Liver (tissue), 9 donors: ENCODE measurements around the gene OCA2. TPM values are rescaled to one million over a fixed set of nuclear protein-coding genes. Genes with fewer than 3 reads are reported as not detected.

Source experiments
- DNase-seq: peaks from one replicate; pipeline ENCODE4 v3.0.0-alpha.2; 2017; ENCODE audit warnings: low spot score
- H3K27ac ChIP-seq, 2 donors: one replicate each; pipeline ENCODE4 v1.7.0; 2013; ENCODE audit warnings: inconsistent platforms in 2 of 2, low read length in 2 of 2, control low read depth in 1 of 2, low read depth in 1 of 2, mild to moderate bottlenecking in 1 of 2
- H3K27me3 ChIP-seq, 4 donors: one replicate each; pipeline versions ENCODE4 v1.6.1 to v1.7.0; 2013; ENCODE audit warnings: low read length in 3 of 4, inconsistent platforms in 1 of 4, mild to moderate bottlenecking in 1 of 4, moderate library complexity in 1 of 4; ENCODE audit not compliant: control insufficient read depth in 4 of 4, insufficient read depth in 4 of 4
- H3K36me3 ChIP-seq, 4 donors: one replicate each; pipeline versions ENCODE4 v1.6.1 to v1.7.0; 2013; ENCODE audit warnings: low read length in 3 of 4, mild to moderate bottlenecking in 3 of 4, low read depth in 1 of 4, moderate library complexity in 1 of 4; ENCODE audit not compliant: control insufficient read depth in 4 of 4, insufficient read depth in 3 of 4
- H3K4me1 ChIP-seq, 4 donors: one replicate each; pipeline versions ENCODE4 v1.6.1 to v1.7.0; 2013; ENCODE audit warnings: low read length in 3 of 4, mild to moderate bottlenecking in 3 of 4, moderate library complexity in 1 of 4; ENCODE audit not compliant: control insufficient read depth in 4 of 4, insufficient read depth in 4 of 4
- H3K4me3 ChIP-seq, 3 donors: one replicate each; pipeline versions ENCODE4 v1.6.1 to v1.7.0; 2013; ENCODE audit warnings: low read length in 3 of 3, control low read depth in 1 of 3, low read depth in 1 of 3, mild to moderate bottlenecking in 1 of 3
- H3K9ac ChIP-seq, 2 donors: one replicate each; pipeline ENCODE4 v1.7.0; 2013; ENCODE audit warnings: low read length in 2 of 2, mild to moderate bottlenecking in 2 of 2, moderate library complexity in 2 of 2, control low read depth in 1 of 2, low read depth in 1 of 2
- H3K9me3 ChIP-seq, 4 donors: one replicate each; pipeline versions ENCODE4 v1.6.1 to v1.7.0; 2013; ENCODE audit warnings: low read length in 3 of 4; ENCODE audit not compliant: control insufficient read depth in 4 of 4
- ATF3 ChIP-seq: IDR thresholded peaks from 2 replicates; pipeline ENCODE4 v1.6.1; 2016; ENCODE audit warnings: antibody characterized with exemption
- CTCF ChIP-seq: fragments of 150-350 bp; IDR thresholded peaks from 2 replicates; pipeline ENCODE4 v1.5.1; 2017; ENCODE audit warnings: improper control_type of control experiment, low read depth, low read length; ENCODE audit not compliant: missing input control
- EGR1 ChIP-seq, 2 donors: IDR thresholded peaks; 2 replicates each; pipeline ENCODE4 v1.6.1; 2016 to 2018; ENCODE audit warnings: antibody characterized with exemption in 2 of 2, low read depth in 2 of 2
- FOXA1 ChIP-seq: IDR thresholded peaks from 2 replicates; pipeline ENCODE4 v1.6.1; 2016; ENCODE audit warnings: antibody characterized with exemption
- FOXA2 ChIP-seq: IDR thresholded peaks from 2 replicates; pipeline ENCODE4 v1.6.1; 2016; ENCODE audit warnings: antibody characterized with exemption
- GABPA ChIP-seq, 2 donors: IDR thresholded peaks in 1 of 2; conservative IDR thresholded peaks in 1 of 2; 2 replicates each; pipeline ENCODE4 v1.6.1; 2016; ENCODE audit warnings: antibody characterized with exemption in 2 of 2, mild to moderate bottlenecking in 1 of 2, moderate library complexity in 1 of 2
- HNF4A ChIP-seq, 2 donors: conservative IDR thresholded peaks; 2 replicates each; pipeline ENCODE4 v1.6.1; 2016; ENCODE audit warnings: antibody characterized with exemption in 2 of 2, mild to moderate bottlenecking in 2 of 2
- HNF4G ChIP-seq: IDR thresholded peaks from 2 replicates; pipeline ENCODE4 v1.6.1; 2016; ENCODE audit warnings: antibody characterized with exemption
- JUND ChIP-seq, 2 donors: IDR thresholded peaks; 2 replicates each; pipeline ENCODE4 v1.6.1; 2016; ENCODE audit warnings: antibody characterized with exemption in 2 of 2
- MAX ChIP-seq: IDR thresholded peaks from 2 replicates; pipeline ENCODE4 v1.6.1; 2016; ENCODE audit warnings: antibody characterized with exemption
- NR2F2 ChIP-seq: IDR thresholded peaks from 2 replicates; pipeline ENCODE4 v1.6.1; 2016; ENCODE audit warnings: antibody characterized with exemption
- RAD21 ChIP-seq, 2 donors: IDR thresholded peaks; 2 replicates each; pipeline ENCODE4 v1.6.1; 2016; ENCODE audit warnings: antibody characterized with exemption in 2 of 2, mild to moderate bottlenecking in 2 of 2
- REST ChIP-seq: IDR thresholded peaks from 2 replicates; pipeline ENCODE4 v1.6.1; 2016; ENCODE audit warnings: antibody characterized with exemption, mild to moderate bottlenecking
- RXRA ChIP-seq, 2 donors: IDR thresholded peaks; 2 replicates each; pipeline ENCODE4 v1.6.1; 2017 to 2018; ENCODE audit warnings: antibody characterized with exemption in 2 of 2, mild to moderate bottlenecking in 1 of 2
- SP1 ChIP-seq: IDR thresholded peaks from 2 replicates; pipeline ENCODE4 v1.6.1; 2018; ENCODE audit warnings: antibody characterized with exemption, mild to moderate bottlenecking
- TAF1 ChIP-seq: conservative IDR thresholded peaks from 2 replicates; pipeline ENCODE4 v1.6.1; 2016; ENCODE audit warnings: antibody characterized with exemption, mild to moderate bottlenecking
- ZBTB33 ChIP-seq: IDR thresholded peaks from 2 replicates; pipeline ENCODE4 v1.6.1; 2016; ENCODE audit warnings: antibody characterized with exemption
- WGBS: extraction: QIAGEN DNeasy Blood & Tissue Kit; methylation state at CpG from one replicate; pipeline ENCODE4 v1.1.7; 2013; 5-methylcytosine and 5-hydroxymethylcytosine counted together
- polyA plus RNA-seq, 2 donors: library from polyadenylated mRNA; stranded (reverse) in 1 of 2; unstranded in 1 of 2; fragments of 200-250 nt in 1 of 2; fragments of >200 nt in 1 of 2; fragmentation: Nextera tagmentation in 1 of 2; extraction: Ambion mirVana in 1 of 2; gene quantifications; one replicate each; pipeline versions ENCODE4 v1.2.1 to v1.2.3, GENCODE V29; 2013 to 2015
- total RNA-seq, 2 donors: library from RNA; depleted of rRNA; stranded (reverse); fragments of >200 nt; gene quantifications; one replicate each; pipeline ENCODE4 v1.2.3, GENCODE V29; 2014
- donor health status: healthy.
- donor health status: healthy.
- donor health status: healthy.
- donor health status: healthy.
- donor health status: healthy.

OCA2 gene
- total and polyA plus RNA-seq, 4 donors, result 0.02 to 0.56 (median 0.15) TPM

GRCh38 chr15:28101983-28102441 is 2.9 kb upstream of the OCA2 start:
- Histone ChIP-seq H3K4me3 (no peak overlapping the region), H3K9ac (no peak overlapping the region), H3K9me3 (no peaks in the 10 kb centered on the region), H3K27me3 (peaks cover 0 to 5% (median 0%) of the 10 kb centered on the region in 4 donors), H3K4me1 (peaks cover 10 to 16% (median 12%) of the 10 kb centered on the region in 4 donors), H3K27ac (no peak overlapping the region), H3K36me3 (no peaks in the 10 kb centered on the region)
- TF ChIP-seq SP1, result no peak
- no peak for TF ChIP-seq REST
- TF ChIP-seq EGR1 (IDR thresholded peaks at IDR 0.05; ENCODE audit: low read depth in 2 of 2), result no peak
- TF ChIP-seq FOXA2, result no peak
- no peak for TF ChIP-seq FOXA1
- no peak for TF ChIP-seq CTCF
- no peak for TF ChIP-seq HNF4G
- TF ChIP-seq JUND (IDR thresholded peaks at IDR 0.05), result no peak
- no peak for TF ChIP-seq ATF3
- TF ChIP-seq HNF4A (conservative IDR thresholded peaks at IDR 0.05), result no peak
- TF ChIP-seq GABPA (IDR thresholded peaks at IDR 0.05 in 1 of 2, conservative IDR thresholded peaks at IDR 0.05 in 1 of 2), result no peak
- no peak for TF ChIP-seq TAF1
- no peak for TF ChIP-seq MAX
- TF ChIP-seq RAD21 (IDR thresholded peaks at IDR 0.05), result no peak
- WGBS, result 81% methylated on average over 10 of the region's 10 CpGs
- no peak for DNase-seq

- H3K9me3 ChIP-seq, result no peaks in the 10 kb centered on the region
- H3K9ac ChIP-seq, result no peak overlapping the region
- no peak overlapping the region for H3K4me3 ChIP-seq
- no peak for TF ChIP-seq FOXA1
- no peak for TF ChIP-seq RXRA (IDR thresholded peaks at IDR 0.05)
- no peak for TF ChIP-seq HNF4A (conservative IDR thresholded peaks at IDR 0.05)
- TF ChIP-seq RAD21 (IDR thresholded peaks at IDR 0.05), result no peak
- no peak for TF ChIP-seq REST
- no peak for TF ChIP-seq ZBTB33
- no peak for TF ChIP-seq JUND (IDR thresholded peaks at IDR 0.05)
- no peak for TF ChIP-seq SP1
- no peak for TF ChIP-seq TAF1
- no peak for TF ChIP-seq MAX
- no peak for TF ChIP-seq NR2F2
- no peak for TF ChIP-seq ATF3
- TF ChIP-seq HNF4G, result no peak
- peaks cover 0 to 7% (median 0%) of the 10 kb centered on the region in 4 donors for H3K27me3 ChIP-seq
- DNase-seq, result no peak
- no peaks in the 10 kb centered on the region for H3K36me3 ChIP-seq
- no peak overlapping the region for H3K27ac ChIP-seq
- peaks cover 5 to 16% (median 12%) of the 10 kb centered on the region in 4 donors for H3K4me1 ChIP-seq
- 79% methylated on average over 8 of the region's 8 CpGs for WGBS
Measured at GRCh38 chr15:28101201-28101600, 2.1 kb upstream of the OCA2 start.
